ENCODE measurements around the gene FAM184A.

GRCh38 chr6:119075200-119075981, 3.1 kb downstream of the FAM184A start:
- TF ChIP-seq POLR2A (IDR thresholded peaks at IDR 0.05; ENCODE audit: low read depth, low read length) (no peak), POLR2AphosphoS5 (IDR thresholded peaks at IDR 0.05; ENCODE audit: low read depth, low read length) (no peak)

Measured in GM12892 (cell line).